Glomerular visceral epithelial cell (primary cell): Measurements from ENCODE around the gene OR4C5.
"Not testable (repeated sequence)": the region's sequence is repeated elsewhere in the genome, so short reads cannot be mapped to it uniquely, and the experiment has no call there.

Experiments
- DNase-seq: peaks from one replicate; pipeline ENCODE4 v3.0.0-alpha.2; 2016; ENCODE audit errors: extremely low spot score

The OR4C5 gene

GRCh38 chr11:48366365-48366764, at the start of gene OR4C5:
TSS of gene OR4C5 (minus strand) at chr11:48366465. CDS start at chr11:48366465, 0 bp downstream.
- no peak for DNase-seq

- no peak for DNase-seq
These were observed 18.4 kb upstream of the OR4C5 start for GRCh38 chr11:48384670-48385069.

- not testable (repeated sequence) for DNase-seq
These were observed 17.9 kb upstream of the OR4C5 start for GRCh38 chr11:48384151-48384550.

GRCh38 chr11:48361289-48361688, 5.0 kb downstream of the OR4C5 start:
- not testable (repeated sequence) for DNase-seq

GRCh38 chr11:48354677-48355076, 11.6 kb downstream of the OR4C5 start:
- DNase-seq = no peak

- no peak for DNase-seq
These were observed 12.3 kb downstream of the OR4C5 start for GRCh38 chr11:48354013-48354412.

GRCh38 chr11:48346286-48346685, 20.0 kb downstream of the OR4C5 start:
- DNase-seq = not testable (repeated sequence)

- DNase-seq = not testable (repeated sequence)
These were observed 23.8 kb downstream of the OR4C5 start for GRCh38 chr11:48342505-48342904.

GRCh38 chr11:48341466-48341865, 24.8 kb downstream of the OR4C5 start:
- no peak for DNase-seq

- DNase-seq = not testable (repeated sequence)
These were observed 41.6 kb downstream of the OR4C5 start, which contains the start of gene OR4C3 for GRCh38 chr11:48324620-48325019. TSS of gene OR4C3 (plus strand) at chr11:48324920. CDS start at chr11:48325022, 102 bp downstream.

GRCh38 chr11:48319813-48320212, 46.5 kb downstream of the OR4C5 start:
- DNase-seq = not testable (repeated sequence)
